ENCODE data around the gene ERF. TPM values are rescaled to one million over a fixed set of nuclear protein-coding genes. Genes with fewer than 3 reads are reported as not detected.

The ERF gene
- total and polyA plus RNA-seq, 7 donors: 18.6 to 42.8 (median 23.6) TPM

- peaks cover 33 to 95% (median 49%) of the 10 kb centered on the region in 4 donors for H3K36me3 ChIP-seq
- TF ChIP-seq POLR2A (IDR thresholded peaks at IDR 0.05) (no peak), POLR2AphosphoS5 (IDR thresholded peaks at IDR 0.05) (no peak), EP300 (IDR thresholded peaks at IDR 0.05) (no peak), CTCF (IDR thresholded peaks at IDR 0.05) (no peak)
- H3K4me1 ChIP-seq: peaks cover 0 to 12% (median 0%) of the 10 kb centered on the region in 4 donors
- H3K27ac ChIP-seq: no peak overlapping the region
- intact Hi-C loops (cut with DNase I): no loop called here
- WGBS, 2 donors: 79 to 86% methylated on average over 4 of the region's 4 CpGs
- H3K9me3 ChIP-seq: no peaks in the 10 kb centered on the region
- no peak for DNase-seq
- H3K27me3 ChIP-seq: no peaks in the 10 kb centered on the region
- H3K4me3 ChIP-seq: no peak overlapping the region
Observed at GRCh38 chr19:42228641-42229040, 26.3 kb downstream of the ERF start.

- Histone ChIP-seq H3K27ac (no peak overlapping the region), H3K4me3 (no peak overlapping the region), H3K36me3 (peaks cover 31 to 78% (median 35%) of the 10 kb centered on the region in 4 donors), H3K4me1 (peaks cover 0 to 12% (median 0%) of the 10 kb centered on the region in 4 donors), H3K9me3 (no peaks in the 10 kb centered on the region), H3K27me3 (no peaks in the 10 kb centered on the region)
- DNase-seq: no peak
- intact Hi-C loops (cut with DNase I): no loop called here
- WGBS, 2 donors: 91 to 94% methylated on average over 1 of the region's 1 CpG
- TF ChIP-seq POLR2AphosphoS5 (IDR thresholded peaks at IDR 0.05): no peak
- no peak for TF ChIP-seq POLR2A (IDR thresholded peaks at IDR 0.05)
Observed at GRCh38 chr19:42226886-42227285, 28.0 kb downstream of the ERF start.

- H3K36me3 ChIP-seq: peaks cover 23 to 67% (median 29%) of the 10 kb centered on the region in 4 donors
- intact Hi-C loops (cut with DNase I): no loop called here
Observed at GRCh38 chr19:42225718-42226292, 29.1 kb downstream of the ERF start.

GRCh38 chr19:42224940-42225717 is 29.8 kb downstream of the ERF start:
- 95 to 96% methylated on average over 37 of the region's 37 CpGs for WGBS, 2 donors
- Histone ChIP-seq H3K36me3 (peaks cover 23 to 60% (median 29%) of the 10 kb centered on the region in 4 donors), H3K4me1 (peaks cover 0 to 19% (median 14%) of the 10 kb centered on the region in 4 donors), H3K27ac (no peak overlapping the region), H3K9me3 (no peaks in the 10 kb centered on the region), H3K27me3 (no peaks in the 10 kb centered on the region), H3K4me3 (no peak overlapping the region)
- TF ChIP-seq EP300 (IDR thresholded peaks at IDR 0.05): no peak
- TF ChIP-seq POLR2A (IDR thresholded peaks at IDR 0.05): no peak
- no peak for TF ChIP-seq CTCF (IDR thresholded peaks at IDR 0.05)
- no peak for TF ChIP-seq POLR2AphosphoS5 (IDR thresholded peaks at IDR 0.05)
- no peak for DNase-seq
- intact Hi-C loops (cut with DNase I): no loop called here

More at GRCh38 chr19:42225718-42226292, 29.1 kb downstream of the ERF start:
- TF ChIP-seq CTCF (IDR thresholded peaks at IDR 0.05): no peak
- no peak for TF ChIP-seq POLR2A (IDR thresholded peaks at IDR 0.05)
- TF ChIP-seq EP300 (IDR thresholded peaks at IDR 0.05): no peak
- no peak for TF ChIP-seq POLR2AphosphoS5 (IDR thresholded peaks at IDR 0.05)
- WGBS, 2 donors: 96 to 97% methylated on average over 33 of the region's 33 CpGs
- Histone ChIP-seq H3K9me3 (no peaks in the 10 kb centered on the region), H3K4me3 (no peak overlapping the region), H3K4me1 (peaks cover 0 to 22% (median 10%) of the 10 kb centered on the region in 4 donors), H3K27me3 (no peaks in the 10 kb centered on the region), H3K27ac (no peak overlapping the region)
- no peak for DNase-seq

- Histone ChIP-seq H3K4me3 (peak overlapping the region; percentile 75 to 85 (median 81)), H3K4me1 (peaks cover 0 to 45% (median 42%) of the 10 kb centered on the region in 4 donors), H3K27ac (peak overlapping the region; percentile 86 to 90 (median 89)), H3K9me3 (no peaks in the 10 kb centered on the region), H3K27me3 (no peaks in the 10 kb centered on the region), H3K36me3 (peaks cover 9 to 17% (median 14%) of the 10 kb centered on the region in 4 donors)
- WGBS, 2 donors: 1 to 4% methylated on average over 6 of the region's 6 CpGs
- no peak for DNase-seq
- TF ChIP-seq POLR2AphosphoS5 (IDR thresholded peaks at IDR 0.05): no peak
- no peak for TF ChIP-seq EP300 (IDR thresholded peaks at IDR 0.05)
- TF ChIP-seq CTCF (IDR thresholded peaks at IDR 0.05): no peak
- TF ChIP-seq POLR2A (IDR thresholded peaks at IDR 0.05): no peak
- intact Hi-C loops (cut with DNase I): loop anchor here (2.0 kb wide), 1 partner anchor 64 kb away; no protein-coding TSS in a partner anchor
Observed at GRCh38 chr19:42220751-42221097, 34.2 kb downstream of the ERF start.

Data from sigmoid colon (tissue), 7 donors.